Smooth muscle cell (in vitro differentiated cells): ENCODE results near the gene LNPK. TPM values are rescaled to one million over a fixed set of nuclear protein-coding genes. Genes with fewer than 3 reads are reported as not detected.
"Not testable (repeated sequence)": the region's sequence is repeated elsewhere in the genome, so short reads cannot be mapped to it uniquely, and the experiment has no call there.

ENCODE experiments used
- DNase-seq: peaks from one replicate; lab custom pipeline; 2025; ENCODE audit not compliant: unreplicated experiment; lab: John Stamatoyannopoulos, UW
- H2AFZ ChIP-seq: fragments of 200-600 bp; sonication (generic); 2 replicates; pipeline ENCODE4 v1.6.0; 2016; ENCODE audit warnings: antibody characterized with exemption, low read depth, mild to moderate bottlenecking
- H3F3A ChIP-seq: fragments of 200-600 bp; sonication (generic); 2 replicates; pipeline ENCODE4 v1.6.0; 2017; ENCODE audit warnings: antibody characterized with exemption, low read depth
- H3K27ac ChIP-seq: fragments of 200-600 bp; sonication (generic); 2 replicates; pipeline ENCODE4 v1.5.1; 2016; ENCODE audit warnings: low read depth, mild to moderate bottlenecking
- H3K27me3 ChIP-seq: fragments of 200-600 bp; sonication (generic); 2 replicates; pipeline ENCODE4 v1.6.1; 2016; ENCODE audit warnings: low read depth, mild to moderate bottlenecking
- H3K36me3 ChIP-seq: fragments of 200-600 bp; sonication (generic); 2 replicates; pipeline ENCODE4 v1.5.1; 2016; ENCODE audit warnings: low read depth
- H3K4me1 ChIP-seq: fragments of 200-600 bp; sonication (generic); 2 replicates; pipeline ENCODE4 v1.5.1; 2016; ENCODE audit warnings: low read depth
- H3K4me2 ChIP-seq: fragments of 200-600 bp; sonication (generic); 2 replicates; pipeline ENCODE4 v1.6.0; 2016; ENCODE audit warnings: mild to moderate bottlenecking
- H3K4me3 ChIP-seq: fragments of 200-600 bp; sonication (generic); 2 replicates; pipeline ENCODE4 v1.5.1; 2016; ENCODE audit warnings: mild to moderate bottlenecking
- H3K79me2 ChIP-seq: fragments of 200-600 bp; sonication (generic); 2 replicates; pipeline ENCODE4 v1.6.0; 2016; ENCODE audit warnings: low read depth, mild to moderate bottlenecking
- H3K9ac ChIP-seq: fragments of 200-600 bp; sonication (generic); 2 replicates; pipeline ENCODE4 v1.6.0; 2016; ENCODE audit warnings: low read depth
- H3K9me3 ChIP-seq: fragments of 200-600 bp; sonication (generic); replicated peaks from 2 replicates; pipeline ENCODE4 v1.5.1; 2016; ENCODE audit warnings: low read depth
- H4K20me1 ChIP-seq: fragments of 200-600 bp; sonication (generic); 2 replicates; pipeline ENCODE4 v1.6.0; 2016; ENCODE audit warnings: low read depth
- WGBS: methylation state at CpG from one replicate; pipeline ENCODE4 v1.1.7; 2016; ENCODE audit warnings: low lambda C conversion rate; 5-methylcytosine and 5-hydroxymethylcytosine counted together
- polyA plus RNA-seq: library from polyadenylated mRNA; unstranded; fragments of >200 nt; fragmentation: Nextera tagmentation; extraction: Ambion mirVana; gene quantifications from 2 replicates; pipeline ENCODE4 v1.2.1, GENCODE V29; 2016
- total RNA-seq: library from RNA; depleted of rRNA; stranded (reverse); fragments of >200 nt; gene quantifications from 2 replicates; pipeline ENCODE4 v1.2.3, GENCODE V29; 2014
- TF ChIP-seq, protein P1 (sequence below): fragments of 200-600 bp; sonication (generic); IDR thresholded peaks from 2 replicates; pipeline ENCODE4 v1.5.1; 2017; ENCODE audit warnings: borderline replicate concordance, mild to moderate bottlenecking, antibody characterized with exemption; ENCODE audit not compliant: insufficient read depth, poor library complexity, severe bottlenecking

LNPK gene
- total and polyA plus RNA-seq, 2 experiments from 2014 or later: 14.4 to 38.5 TPM

GRCh38 chr2:175922160-175922559, 79.9 kb downstream of the LNPK start:
- WGBS: 98% methylated on average over 2 of the region's 2 CpGs
- Histone ChIP-seq H4K20me1 (no peaks in the 10 kb centered on the region), H3K9ac (no peak overlapping the region), H3K4me2 (no peak overlapping the region), H3K27me3 (no peaks in the 10 kb centered on the region), H3K36me3 (no peaks in the 10 kb centered on the region), H3K4me1 (no peaks in the 10 kb centered on the region), H3K27ac (no peak overlapping the region), H2AFZ (no peak overlapping the region), H3K9me3 (no peaks in the 10 kb centered on the region), H3K79me2 (no peaks in the 10 kb centered on the region), H3K4me3 (no peak overlapping the region), H3F3A (no peaks in the 10 kb centered on the region)
- TF ChIP-seq, protein P1, sequence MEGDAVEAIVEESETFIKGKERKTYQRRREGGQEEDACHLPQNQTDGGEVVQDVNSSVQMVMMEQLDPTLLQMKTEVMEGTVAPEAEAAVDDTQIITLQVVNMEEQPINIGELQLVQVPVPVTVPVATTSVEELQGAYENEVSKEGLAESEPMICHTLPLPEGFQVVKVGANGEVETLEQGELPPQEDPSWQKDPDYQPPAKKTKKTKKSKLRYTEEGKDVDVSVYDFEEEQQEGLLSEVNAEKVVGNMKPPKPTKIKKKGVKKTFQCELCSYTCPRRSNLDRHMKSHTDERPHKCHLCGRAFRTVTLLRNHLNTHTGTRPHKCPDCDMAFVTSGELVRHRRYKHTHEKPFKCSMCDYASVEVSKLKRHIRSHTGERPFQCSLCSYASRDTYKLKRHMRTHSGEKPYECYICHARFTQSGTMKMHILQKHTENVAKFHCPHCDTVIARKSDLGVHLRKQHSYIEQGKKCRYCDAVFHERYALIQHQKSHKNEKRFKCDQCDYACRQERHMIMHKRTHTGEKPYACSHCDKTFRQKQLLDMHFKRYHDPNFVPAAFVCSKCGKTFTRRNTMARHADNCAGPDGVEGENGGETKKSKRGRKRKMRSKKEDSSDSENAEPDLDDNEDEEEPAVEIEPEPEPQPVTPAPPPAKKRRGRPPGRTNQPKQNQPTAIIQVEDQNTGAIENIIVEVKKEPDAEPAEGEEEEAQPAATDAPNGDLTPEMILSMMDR: no peak
- no peak for DNase-seq

- no peaks in the 10 kb centered on the region for H3K4me1 ChIP-seq
- H3K36me3 ChIP-seq: no peaks in the 10 kb centered on the region
- H3K4me2 ChIP-seq: no peak overlapping the region
- no peak overlapping the region for H3K4me3 ChIP-seq
- no peaks in the 10 kb centered on the region for H3K27me3 ChIP-seq
- no peaks in the 10 kb centered on the region for H4K20me1 ChIP-seq
- H3K9ac ChIP-seq: no peak overlapping the region
- WGBS: 94% methylated on average over 3 of the region's 3 CpGs
- no peak for DNase-seq
- no peaks in the 10 kb centered on the region for H3F3A ChIP-seq
- H2AFZ ChIP-seq: no peak overlapping the region
- H3K9me3 ChIP-seq: no peaks in the 10 kb centered on the region
- H3K79me2 ChIP-seq: no peaks in the 10 kb centered on the region
- no peak overlapping the region for H3K27ac ChIP-seq
- TF ChIP-seq, protein P1: no peak
These were observed 83.1 kb downstream of the LNPK start for GRCh38 chr2:175918935-175919334.

DNA sequence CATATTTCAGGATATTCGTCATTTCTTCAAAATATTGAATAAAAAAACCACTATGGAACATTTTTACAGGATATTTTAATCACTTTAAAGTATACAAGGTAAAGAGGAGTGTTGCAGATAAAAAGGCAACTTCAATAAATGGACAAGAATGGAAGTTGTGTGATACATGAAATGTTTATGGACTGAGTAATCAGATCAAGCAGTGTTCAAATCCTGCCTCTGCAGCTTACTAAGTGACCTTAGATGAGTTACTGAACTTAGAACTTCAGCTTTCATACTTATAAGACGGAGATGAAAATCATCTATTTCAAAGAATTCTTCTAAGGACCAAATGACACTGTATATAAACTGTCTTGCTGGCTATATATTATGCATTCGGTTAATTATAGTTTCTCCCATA, 87.2 kb downstream of the LNPK start:
- Histone ChIP-seq H3K4me2 (no peak overlapping the region), H2AFZ (no peak overlapping the region), H3K36me3 (no peaks in the 10 kb centered on the region), H3K27ac (no peak overlapping the region), H3K9me3 (no peaks in the 10 kb centered on the region), H4K20me1 (no peaks in the 10 kb centered on the region), H3K27me3 (no peaks in the 10 kb centered on the region), H3K4me1 (no peaks in the 10 kb centered on the region), H3K79me2 (no peaks in the 10 kb centered on the region), H3K9ac (no peak overlapping the region), H3F3A (no peaks in the 10 kb centered on the region), H3K4me3 (no peak overlapping the region)
- DNase-seq: no peak
- WGBS: 96% methylated on average over 3 of the region's 3 CpGs
- TF ChIP-seq, protein P1: no peak

GRCh38 chr2:175913849-175914743, 88.0 kb downstream of the LNPK start:
- not testable (repeated sequence) for H3K79me2 ChIP-seq, H3K36me3 ChIP-seq, H3K4me1 ChIP-seq, DNase-seq, H3K9me3 ChIP-seq, H3K27me3 ChIP-seq, H3K4me3 ChIP-seq, H3K27ac ChIP-seq, H3F3A ChIP-seq, H3K4me2 ChIP-seq, H2AFZ ChIP-seq, H3K9ac ChIP-seq, H4K20me1 ChIP-seq
- 85% methylated on average over 12 of the region's 12 CpGs for WGBS

- not testable (repeated sequence) for H2AFZ ChIP-seq, H3K27me3 ChIP-seq, H3K79me2 ChIP-seq, H3K4me1 ChIP-seq, H3K4me3 ChIP-seq, H3F3A ChIP-seq, H3K9me3 ChIP-seq, H3K36me3 ChIP-seq, DNase-seq, H4K20me1 ChIP-seq, H3K9ac ChIP-seq, H3K27ac ChIP-seq, H3K4me2 ChIP-seq
- 94% methylated on average over 2 of the region's 2 CpGs for WGBS
These were observed 88.8 kb downstream of the LNPK start for GRCh38 chr2:175913267-175913666.
